Endothelial cell of umbilical vein (primary cell): Measurements from ENCODE around the gene KRT8.

ENCODE experiments used
- CTCF ChIP-seq, 2 donors: IDR thresholded peaks; 1 replicate in 1 of 2; 2 replicates in 1 of 2; pipeline ENCODE4 v1.5.1; 2011; ENCODE audit warnings: low read length in 2 of 2, mild to moderate bottlenecking in 2 of 2, moderate library complexity in 2 of 2, control low read depth in 1 of 2, inconsistent platforms in 1 of 2, low read depth in 1 of 2; ENCODE audit not compliant: insufficient read depth in 1 of 2; ENCODE audit errors: extremely low read depth in 1 of 2
- EZH2 ChIP-seq: IDR thresholded peaks from 2 replicates; pipeline ENCODE4 v1.6.1; 2012; ENCODE audit warnings: borderline replicate concordance, low read depth, mild to moderate bottlenecking, moderate library complexity, low read length, inconsistent platforms; ENCODE audit not compliant: severe bottlenecking
- GATA2 ChIP-seq: IDR thresholded peaks from 2 replicates; pipeline ENCODE4 v1.7.0; 2011; ENCODE audit warnings: low read depth, mild to moderate bottlenecking, moderate library complexity, mixed read lengths, low read length; ENCODE audit not compliant: insufficient read length, insufficient read depth
- MYC ChIP-seq: IDR thresholded peaks from one replicate; pipeline ENCODE4 v1.6.1; 2011; ENCODE audit warnings: mild to moderate bottlenecking, low read depth, low read length
- POLR2A ChIP-seq: IDR thresholded peaks from 2 replicates; pipeline ENCODE4 v1.6.1; 2012; ENCODE audit warnings: low read depth, mild to moderate bottlenecking, control low read depth, low read length
- POLR2AphosphoS5 ChIP-seq: IDR thresholded peaks from 2 replicates; pipeline ENCODE4 v1.6.1; 2012; ENCODE audit warnings: low read depth, mild to moderate bottlenecking, control low read depth, low read length, moderate library complexity; ENCODE audit not compliant: insufficient read depth
- TF ChIP-seq, protein P1 (sequence below): IDR thresholded peaks from 2 replicates; pipeline ENCODE4 v1.6.1; 2011; ENCODE audit not compliant: insufficient read depth, insufficient read length

GRCh38 chr12:52848661-52849255 is 56.1 kb downstream of the KRT8 start, which contains the start of gene KRT78:
- TF ChIP-seq EZH2 (no peak), POLR2AphosphoS5 (no peak), CTCF (IDR thresholded peaks at IDR 0.05; ENCODE audit: extremely low read depth in 1 of 2, insufficient read depth in 1 of 2, low read depth in 1 of 2, low read length in 2 of 2) (no peak), POLR2A (no peak), MYC (no peak), GATA2 (no peak)
- TF ChIP-seq, protein P1, sequence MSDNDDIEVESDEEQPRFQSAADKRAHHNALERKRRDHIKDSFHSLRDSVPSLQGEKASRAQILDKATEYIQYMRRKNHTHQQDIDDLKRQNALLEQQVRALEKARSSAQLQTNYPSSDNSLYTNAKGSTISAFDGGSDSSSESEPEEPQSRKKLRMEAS: no peak
